GM18861 (cell line): ENCODE results near the gene LGI4.

Experiments
- ATAC-seq: cut with Tn5 transposase; IDR thresholded peaks from one replicate; pipeline ENCODE4 v1.9.1; 2021; ENCODE audit not compliant: unreplicated experiment

The LGI4 gene

GRCh38 chr19:35124098-35125060, 10.5 kb downstream of the LGI4 start:
- ATAC-seq = peak; percentile 62

GRCh38 chr19:35123573-35123972, 11.3 kb downstream of the LGI4 start:
- no peak for ATAC-seq

- ATAC-seq = no peak
Observed at GRCh38 chr19:35122687-35123551, 11.9 kb downstream of the LGI4 start.

DNA sequence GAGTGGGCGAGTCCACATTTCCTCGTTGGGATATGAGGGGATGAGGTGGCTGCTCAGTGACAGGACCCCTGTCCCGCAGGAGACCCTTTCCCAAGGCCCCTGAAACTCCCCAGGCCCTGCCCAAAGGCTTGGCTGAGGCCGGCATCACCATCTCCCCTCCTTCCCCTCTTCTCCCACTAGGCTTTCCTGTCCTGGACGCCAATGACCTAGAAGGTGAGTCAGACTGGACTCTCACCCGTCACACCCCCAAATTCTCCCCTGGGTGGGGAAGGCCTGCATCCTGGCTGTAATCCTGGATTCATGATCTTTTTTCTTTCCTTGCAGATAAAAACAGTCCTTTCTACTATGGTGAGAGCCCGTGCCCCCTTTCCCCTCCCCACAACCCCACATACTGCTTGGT, 14.0 kb downstream of the LGI4 start:
- no peak for ATAC-seq

- ATAC-seq = no peak
Observed at GRCh38 chr19:35120492-35120891, 14.4 kb downstream of the LGI4 start.

DNA sequence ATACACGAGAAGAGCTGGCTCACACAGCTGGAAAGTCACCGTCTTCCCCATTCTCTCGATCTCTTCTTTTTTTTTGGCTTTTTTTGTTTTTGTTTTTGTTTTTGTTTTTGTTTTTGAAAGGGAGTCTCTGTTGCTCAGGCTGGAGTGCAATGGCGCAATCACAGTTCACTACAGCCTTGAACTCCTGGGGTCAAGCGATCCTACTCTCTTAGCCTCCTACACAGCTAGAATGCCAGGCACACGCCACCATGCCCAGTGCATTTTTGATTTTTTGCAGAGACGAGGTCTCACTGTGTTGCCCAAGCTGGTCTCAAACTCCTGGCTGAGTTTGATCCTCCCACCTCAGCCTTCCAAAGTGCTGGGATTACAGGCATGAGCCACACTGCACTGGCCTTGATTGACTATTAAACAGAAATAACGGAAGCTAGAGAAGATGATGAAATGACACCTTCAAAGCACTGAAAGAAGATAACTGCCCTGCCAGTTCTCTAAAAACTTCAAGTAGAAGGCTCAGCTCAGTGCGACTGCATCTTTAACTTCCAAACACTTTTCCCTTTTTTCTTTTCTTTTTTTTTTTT, 15.2 kb downstream of the LGI4 start:
- no peak for ATAC-seq

GRCh38 chr19:35119091-35119490, 15.8 kb downstream of the LGI4 start:
- ATAC-seq = no peak

GRCh38 chr19:35118268-35119020, 16.4 kb downstream of the LGI4 start:
- ATAC-seq = no peak

GRCh38 chr19:35117799-35118198, 17.1 kb downstream of the LGI4 start:
- ATAC-seq = no peak

DNA sequence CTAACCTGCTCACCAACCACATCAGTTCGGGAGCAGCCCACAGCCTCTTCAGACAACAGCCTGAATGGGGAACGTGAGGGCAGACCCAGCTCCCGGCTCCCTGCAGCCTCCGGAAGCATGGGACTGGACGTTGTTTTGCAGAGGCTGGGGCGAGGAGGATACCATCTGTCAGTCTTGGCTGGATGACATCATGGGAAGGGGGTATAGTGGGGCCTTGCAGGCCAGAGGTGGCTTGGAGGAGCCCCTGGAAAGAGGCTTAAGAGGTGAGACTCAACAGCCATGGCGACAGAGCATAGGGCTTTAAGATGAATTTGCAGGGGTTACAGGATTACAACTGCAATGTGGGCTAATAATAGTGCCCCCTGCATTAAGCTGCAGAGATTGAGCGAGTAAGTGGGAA, 17.7 kb downstream of the LGI4 start:
- no peak for ATAC-seq

DNA sequence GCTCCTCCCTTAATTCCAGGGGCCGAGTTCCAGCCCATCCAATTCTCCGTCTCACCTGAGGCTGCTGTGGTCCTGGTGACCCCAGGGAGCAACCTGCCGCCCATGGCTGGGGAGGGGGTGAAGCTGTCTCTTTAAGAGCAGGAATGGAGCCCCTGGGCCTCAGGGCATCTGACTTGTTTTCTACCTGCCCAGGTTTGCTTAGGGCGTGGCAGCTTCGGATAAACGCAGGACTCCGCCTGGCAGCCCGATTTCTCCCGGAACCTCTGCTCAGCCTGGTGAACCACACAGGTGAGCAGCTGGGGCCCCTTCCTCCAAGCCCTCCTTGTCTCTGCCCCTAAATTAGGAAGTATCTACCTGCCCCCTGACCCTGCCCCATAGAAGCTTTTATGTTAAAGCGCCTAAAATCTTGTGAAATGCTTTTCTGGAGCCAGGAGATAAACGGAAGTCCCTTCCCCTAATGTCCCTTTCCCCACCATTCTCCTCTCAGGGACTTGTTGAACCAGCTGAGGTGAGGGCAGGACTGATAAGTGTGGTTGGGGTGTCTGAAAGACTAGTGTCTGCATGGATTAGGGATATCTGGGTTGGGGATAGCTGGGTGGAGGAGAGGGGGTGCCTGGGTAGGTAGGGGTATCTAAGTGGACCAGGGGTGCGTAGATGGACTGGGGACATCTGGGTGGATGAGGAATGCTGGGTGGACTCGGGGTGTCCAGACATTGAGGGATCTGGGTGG, 18.6 kb downstream of the LGI4 start:
- no peak for ATAC-seq

- ATAC-seq = no peak
Observed at GRCh38 chr19:35115177-35115951, 19.5 kb downstream of the LGI4 start, which contains the start of gene FXYD3. Gene FXYD3 (plus strand): TSS chr19:35115823. CDS start chr19:35119377, 3,554 bp downstream.

GRCh38 chr19:35114353-35115176, 20.3 kb downstream of the LGI4 start:
- ATAC-seq = no peak

DNA sequence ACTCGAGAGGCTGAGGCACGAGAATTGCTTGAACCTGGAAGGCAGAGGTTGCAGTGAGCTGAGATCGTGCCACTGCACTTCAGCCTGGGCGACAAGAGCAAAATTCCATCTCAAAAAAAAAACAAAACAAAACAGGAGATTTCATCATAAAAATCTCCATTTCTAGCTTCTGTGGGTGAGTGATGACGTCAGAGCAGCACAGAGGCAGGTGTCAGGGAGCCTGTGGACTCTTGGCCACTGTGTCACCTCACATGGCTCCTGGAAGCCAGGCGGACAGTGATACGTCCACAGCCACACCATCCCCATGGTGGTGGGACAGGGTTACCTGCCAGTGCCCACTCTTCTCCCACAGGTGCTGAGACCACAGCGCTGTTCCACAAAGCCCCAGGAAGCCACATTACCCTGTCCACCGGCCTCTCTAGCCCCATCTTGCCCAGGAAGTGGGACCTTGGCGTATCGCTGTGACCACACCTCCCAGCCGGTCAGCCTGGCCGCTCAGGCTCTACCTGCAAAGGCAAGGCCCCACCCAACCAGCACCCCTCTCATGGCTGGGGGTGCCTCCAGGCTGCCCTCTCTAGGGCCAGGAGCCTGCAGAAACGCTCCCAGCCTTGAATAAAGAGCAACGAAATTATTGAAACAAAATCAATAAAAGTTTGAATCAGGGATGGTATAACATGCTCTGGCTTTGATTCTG, 21.7 kb downstream of the LGI4 start:
- ATAC-seq = no peak

DNA sequence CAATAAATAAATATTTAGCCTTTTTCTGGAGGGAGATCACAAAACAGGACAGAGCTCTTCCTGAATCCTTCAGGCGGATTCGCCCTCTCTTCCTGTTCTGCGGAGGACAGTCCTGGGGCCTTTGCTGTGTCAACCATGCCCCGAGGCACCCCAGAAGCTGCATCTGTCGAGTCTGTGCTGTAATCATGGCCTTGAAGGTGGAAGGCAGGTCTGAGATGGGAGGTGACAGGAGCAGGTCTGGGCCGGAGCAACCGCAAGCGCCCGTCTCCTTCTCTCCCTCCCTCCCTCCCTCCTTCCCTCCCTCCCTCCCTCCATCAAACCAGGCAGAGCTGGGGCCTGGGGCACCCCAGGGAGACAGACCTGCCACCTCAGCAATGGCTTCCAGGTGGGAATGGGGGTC, 23.9 kb downstream of the LGI4 start:
- no peak for ATAC-seq

DNA sequence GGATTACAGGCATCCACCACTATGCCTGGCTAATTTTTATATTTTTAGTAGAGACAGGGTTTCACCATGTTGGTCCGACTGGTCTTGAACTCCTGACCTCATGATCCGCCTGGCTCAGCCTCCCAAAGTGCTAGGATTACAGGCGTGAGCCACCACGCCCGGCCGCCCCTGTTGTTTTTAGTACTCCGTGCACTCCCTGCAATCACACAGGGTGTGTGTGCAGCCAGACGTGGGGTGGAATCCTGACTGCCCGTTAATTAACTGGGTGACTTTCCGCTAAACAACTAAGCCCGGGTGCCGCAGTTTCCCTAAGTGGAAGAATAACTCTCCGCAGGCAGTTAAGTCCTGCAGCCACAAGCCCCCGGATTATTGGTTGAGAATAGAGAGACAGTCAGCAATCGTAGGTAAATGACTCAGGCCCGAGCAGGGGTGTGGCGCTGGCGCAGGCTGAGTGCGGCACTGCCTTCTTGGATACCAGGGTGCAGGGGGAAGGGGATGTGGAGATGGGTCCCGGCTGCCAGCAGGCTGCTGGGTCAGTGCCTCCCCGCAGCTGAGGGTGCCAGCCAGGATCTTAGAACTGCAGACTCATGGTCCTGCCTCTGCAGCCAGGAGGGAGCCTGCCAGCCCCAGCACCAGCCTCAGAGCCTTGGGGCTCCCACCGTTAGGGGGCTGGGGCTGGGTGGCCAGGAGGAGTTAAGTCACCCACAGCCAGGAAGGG, 25.3 kb downstream of the LGI4 start:
- no peak for ATAC-seq

DNA sequence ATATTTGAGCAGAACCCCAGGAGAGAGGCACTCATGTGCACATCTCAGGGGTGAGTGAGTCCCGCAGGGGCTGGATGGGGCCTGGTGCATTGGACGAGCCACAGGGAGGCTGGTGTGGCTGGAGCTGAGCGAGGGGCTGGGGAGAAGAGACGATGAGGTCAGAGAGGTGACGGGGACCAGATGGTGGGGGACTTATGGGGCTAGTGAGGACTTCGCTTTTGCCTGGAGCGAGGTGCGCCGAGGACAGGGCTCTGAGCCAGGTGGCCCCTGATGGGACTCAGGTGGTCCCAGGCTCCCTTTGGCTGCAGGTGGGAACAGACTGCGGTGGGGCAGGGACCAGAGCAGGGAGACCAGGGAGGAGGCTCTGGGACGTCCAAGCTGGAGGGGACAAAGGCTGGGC, 26.1 kb downstream of the LGI4 start:
- ATAC-seq = no peak
